GM21447 (cell line): ENCODE measurements around the gene VAPB.

Source experiments
- ATAC-seq: cut with Tn5 transposase; IDR thresholded peaks from one replicate; pipeline ENCODE4 v1.9.1; 2021; ENCODE audit not compliant: unreplicated experiment

VAPB gene

DNA sequence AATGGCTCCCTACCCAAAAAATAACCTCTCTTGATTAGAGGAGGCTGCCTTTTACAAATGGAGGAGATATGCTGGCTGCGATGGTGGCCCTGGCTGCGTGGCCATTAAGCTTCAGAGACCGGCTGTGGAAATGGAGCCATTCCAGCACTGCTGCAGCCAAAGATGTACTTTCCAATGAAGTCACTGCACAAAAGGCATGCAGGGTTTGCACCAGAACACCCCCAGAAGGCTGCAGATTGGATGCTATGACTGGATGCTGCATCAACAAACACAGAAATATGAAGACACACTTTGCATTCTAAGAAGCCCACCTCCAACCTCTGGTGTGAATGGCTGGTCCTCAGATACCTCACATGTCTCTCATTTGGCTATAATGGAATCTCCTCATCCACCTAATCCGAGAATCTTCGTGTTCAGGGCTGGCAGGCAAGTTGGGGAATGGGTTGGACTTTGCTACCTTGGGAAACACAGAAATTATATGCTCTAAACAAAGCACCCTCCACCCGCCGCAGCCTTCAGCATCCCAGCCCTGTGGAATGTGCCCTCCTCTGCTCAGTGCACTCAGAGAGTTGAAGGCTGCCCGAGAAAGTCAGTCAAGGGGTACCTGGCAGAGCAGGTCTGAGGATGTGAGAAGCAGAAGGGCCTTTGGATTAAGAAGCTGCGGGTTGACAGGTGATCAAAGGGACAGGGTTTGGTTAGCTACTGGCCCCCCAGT is 90.9 kb downstream of the VAPB start:
- ATAC-seq = no peak

DNA sequence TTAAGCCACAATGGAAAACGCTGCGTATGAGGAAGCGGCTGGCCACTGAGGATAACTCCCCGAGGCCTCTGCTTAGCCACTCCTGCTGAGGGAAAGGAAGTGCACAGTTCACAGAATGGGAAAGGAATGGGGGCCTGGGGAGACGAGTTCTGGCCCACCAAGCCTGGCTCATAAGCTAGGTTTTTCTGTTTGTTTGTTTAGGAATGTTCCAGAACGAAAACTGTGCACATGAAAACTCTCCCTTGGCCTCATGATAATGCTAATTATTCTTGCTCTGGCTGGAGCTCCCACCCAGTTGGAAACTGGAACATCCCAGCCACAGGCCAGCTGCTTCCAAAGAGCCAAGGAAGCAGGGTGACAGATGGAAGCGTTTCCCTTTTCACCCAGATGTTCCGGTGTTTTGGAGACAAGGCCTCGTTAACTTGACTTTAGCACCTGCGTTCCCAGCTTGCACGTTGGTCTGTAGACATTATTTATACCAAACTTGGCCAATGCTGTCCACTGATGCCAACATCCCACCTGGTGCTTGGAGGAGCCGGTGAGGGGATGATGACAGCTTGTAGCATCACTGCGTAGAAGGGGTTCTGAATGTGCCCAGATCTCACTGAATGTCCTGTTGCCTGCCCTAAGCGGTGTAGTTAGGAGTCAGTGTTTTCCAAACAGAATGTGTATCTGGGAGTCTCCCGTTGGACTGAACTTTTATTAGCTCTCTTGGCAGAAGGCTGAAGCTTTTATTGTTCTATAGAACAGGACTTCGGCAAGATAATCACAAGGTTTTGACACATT is 91.7 kb downstream of the VAPB start:
- ATAC-seq = no peak

- ATAC-seq = no peak
Observed at GRCh38 chr20:58481481-58482021, 92.5 kb downstream of the VAPB start.

DNA sequence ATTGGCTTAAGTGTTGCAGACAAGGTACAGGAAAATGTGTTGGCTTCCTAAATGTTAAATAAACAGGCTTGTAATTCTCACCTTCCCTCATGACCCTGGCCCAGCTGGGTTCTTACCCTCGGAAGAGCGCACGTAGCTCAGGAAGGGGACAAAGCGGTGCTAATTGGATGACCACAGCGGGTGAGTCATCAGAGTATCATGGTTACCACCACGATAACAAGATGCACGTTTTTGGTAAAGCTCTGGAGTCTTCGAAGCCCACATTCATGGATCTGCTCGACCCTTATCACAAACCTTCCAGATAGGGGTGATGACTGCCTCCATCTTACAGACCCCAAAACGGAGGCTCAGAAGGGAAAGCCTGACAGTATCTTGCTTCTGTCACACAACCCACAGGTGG is 93.4 kb downstream of the VAPB start:
- no peak for ATAC-seq

GRCh38 chr20:58483051-58483450 is 94.0 kb downstream of the VAPB start:
- no peak for ATAC-seq

- ATAC-seq = no peak
Observed at GRCh38 chr20:58483470-58483869, 94.4 kb downstream of the VAPB start.

DNA sequence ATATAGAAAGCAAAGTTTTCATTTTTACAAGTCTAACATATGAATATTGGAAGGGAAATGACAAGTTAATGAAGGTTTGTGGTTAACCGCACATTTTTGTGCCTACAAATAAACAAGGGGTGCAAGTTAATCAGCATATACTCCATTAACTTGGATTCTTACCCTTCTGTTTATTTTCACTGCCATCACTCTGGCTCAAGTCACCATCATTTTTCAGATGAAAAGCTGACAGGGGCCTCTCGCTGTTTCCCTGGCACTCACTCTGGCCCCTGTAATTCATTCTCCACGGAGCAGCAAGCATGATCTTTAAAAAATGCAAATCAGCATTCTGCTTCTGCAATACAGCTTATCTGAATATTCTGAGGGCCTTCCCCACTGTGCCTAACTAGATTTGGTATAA is 96.4 kb downstream of the VAPB start:
- ATAC-seq = no peak

GRCh38 chr20:58486207-58486606 is 97.2 kb downstream of the VAPB start:
- no peak for ATAC-seq

DNA sequence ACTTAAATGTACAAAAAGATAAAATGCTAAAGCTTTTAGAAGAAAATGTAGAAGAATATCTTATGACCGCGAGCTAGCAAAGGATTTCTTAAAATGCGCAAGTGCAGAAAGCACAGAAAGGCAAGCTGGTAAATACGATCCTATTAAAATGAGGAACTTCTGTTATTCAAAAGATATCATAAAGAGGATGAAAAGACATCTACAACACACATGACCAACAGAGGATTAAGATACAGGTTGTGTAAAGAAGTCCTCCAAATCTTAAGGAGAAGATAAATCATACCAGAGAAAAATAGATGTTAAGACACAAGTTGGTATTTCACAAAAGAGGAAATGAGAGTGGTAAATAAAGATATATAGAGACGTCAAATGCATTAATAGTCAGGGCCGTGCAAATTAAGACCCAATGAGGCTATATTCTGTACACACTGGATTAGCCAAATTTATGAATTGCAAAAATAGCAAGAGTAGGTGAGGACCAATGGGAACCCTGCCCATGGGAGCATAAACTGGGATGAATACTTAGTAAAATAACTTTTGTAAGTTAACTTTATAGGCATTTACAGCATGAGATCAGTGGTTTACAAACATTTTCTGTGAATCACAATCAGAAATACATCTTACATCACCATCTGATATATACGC is 103.2 kb downstream of the VAPB start:
- no peak for ATAC-seq

DNA sequence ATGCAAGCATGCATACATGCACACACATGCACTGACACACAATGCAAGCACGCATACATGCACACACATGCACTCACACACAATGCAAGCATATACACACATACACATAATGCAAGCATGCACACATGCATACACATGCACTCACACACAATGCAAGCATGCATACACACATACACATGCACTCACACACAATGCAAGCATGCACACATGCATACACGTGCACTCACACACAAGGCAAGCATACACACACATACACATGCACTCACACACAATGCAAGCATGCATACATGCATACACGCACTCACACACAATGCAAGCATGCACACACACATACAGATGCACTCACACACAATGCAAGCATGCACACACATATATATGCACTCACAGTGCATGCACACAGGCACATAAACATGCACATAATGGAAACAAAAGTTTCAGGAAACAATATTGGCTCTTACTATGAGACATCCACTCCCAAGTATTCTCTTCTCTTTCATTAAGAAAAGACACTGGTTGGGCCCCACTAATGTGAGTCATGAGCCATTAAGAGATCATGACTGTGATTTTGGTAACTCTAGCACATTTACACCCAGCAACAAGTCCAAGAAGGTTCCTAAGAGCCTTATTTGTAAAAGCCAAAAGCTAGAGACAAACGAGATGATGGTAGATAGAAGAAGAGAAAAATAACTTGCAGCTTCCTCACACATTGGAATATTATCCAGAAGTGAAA is 103.9 kb downstream of the VAPB start:
- no peak for ATAC-seq

DNA sequence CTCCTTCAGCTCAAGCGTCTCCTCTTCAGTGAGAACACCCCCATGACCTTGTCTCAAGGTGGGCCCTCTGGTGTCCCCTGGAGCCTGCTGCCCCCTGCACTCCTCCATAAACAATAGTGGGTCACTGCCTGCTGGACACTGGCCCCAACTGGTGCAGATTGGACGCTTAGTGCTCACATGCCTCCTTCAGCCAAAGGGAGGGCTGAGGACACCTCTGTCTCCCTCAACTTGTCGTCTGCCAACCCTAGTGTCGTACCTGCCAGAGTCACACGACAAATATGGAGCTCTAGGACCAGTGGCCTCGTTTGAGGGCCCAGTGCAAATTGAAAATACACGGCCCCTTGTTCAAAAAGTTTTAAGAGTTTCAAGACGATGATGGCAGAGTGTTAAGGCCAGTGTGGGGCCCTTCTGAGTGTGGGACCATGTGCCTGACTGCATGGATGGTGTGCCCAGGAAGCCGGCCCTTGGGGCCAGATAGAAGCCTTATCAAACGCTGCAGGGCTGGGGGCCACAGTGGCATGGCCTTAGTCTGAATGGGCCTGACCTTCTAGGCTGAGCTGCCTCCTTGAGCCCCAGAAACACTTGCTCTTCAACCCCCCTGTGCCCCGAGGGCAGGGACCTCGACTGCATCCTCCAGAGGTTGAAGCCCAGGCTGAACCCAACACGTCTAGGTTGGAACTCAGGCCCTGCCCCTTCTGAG is 106.0 kb downstream of the VAPB start:
- no peak for ATAC-seq

- ATAC-seq = no peak
Observed at GRCh38 chr20:58495623-58496428, 106.8 kb downstream of the VAPB start.

DNA sequence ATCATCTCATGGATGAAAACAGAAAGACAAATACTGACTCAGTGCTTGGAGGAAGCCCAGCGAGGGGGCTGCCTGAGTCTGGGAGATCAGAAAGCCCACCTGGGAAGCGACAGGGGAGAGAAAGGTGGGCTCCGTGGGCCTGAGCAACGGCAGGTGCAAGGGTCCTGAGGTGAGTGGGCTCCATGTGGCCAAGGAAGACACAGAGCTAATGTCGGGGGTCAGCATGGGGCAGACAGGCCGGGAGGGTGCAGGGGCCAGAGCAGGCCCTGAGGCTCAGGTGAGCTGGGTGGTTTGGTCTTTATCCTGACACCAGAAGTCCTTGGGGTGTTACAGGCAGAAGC is 107.4 kb downstream of the VAPB start:
- no peak for ATAC-seq

DNA sequence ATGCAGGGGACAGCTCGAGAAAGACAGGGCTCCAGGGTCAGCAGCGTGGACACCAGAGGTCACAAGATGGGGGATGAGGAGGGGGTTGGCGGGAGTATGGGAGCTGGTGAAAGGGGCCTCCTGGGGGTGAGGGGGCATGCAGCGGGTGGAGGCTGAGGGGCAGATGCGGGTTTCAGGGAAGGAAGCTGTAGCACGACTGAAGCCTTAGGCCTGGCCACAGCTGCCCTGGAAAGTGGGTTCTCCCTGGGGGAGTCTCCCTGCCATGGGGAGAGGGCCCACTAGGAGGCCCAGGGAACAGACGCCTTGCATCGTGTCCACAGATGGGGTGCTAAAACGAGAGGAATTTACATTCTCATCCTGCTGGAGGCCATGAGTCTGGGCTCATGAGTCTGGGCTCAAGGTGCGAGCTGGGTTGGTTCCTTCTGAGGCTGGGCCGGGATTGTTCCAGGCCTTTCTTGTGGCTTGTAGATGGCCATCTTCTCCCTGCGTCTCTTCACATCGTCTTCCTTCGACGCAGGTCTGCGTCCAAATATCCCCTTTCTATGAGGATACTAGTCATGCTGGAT is 108.1 kb downstream of the VAPB start:
- ATAC-seq = no peak

DNA sequence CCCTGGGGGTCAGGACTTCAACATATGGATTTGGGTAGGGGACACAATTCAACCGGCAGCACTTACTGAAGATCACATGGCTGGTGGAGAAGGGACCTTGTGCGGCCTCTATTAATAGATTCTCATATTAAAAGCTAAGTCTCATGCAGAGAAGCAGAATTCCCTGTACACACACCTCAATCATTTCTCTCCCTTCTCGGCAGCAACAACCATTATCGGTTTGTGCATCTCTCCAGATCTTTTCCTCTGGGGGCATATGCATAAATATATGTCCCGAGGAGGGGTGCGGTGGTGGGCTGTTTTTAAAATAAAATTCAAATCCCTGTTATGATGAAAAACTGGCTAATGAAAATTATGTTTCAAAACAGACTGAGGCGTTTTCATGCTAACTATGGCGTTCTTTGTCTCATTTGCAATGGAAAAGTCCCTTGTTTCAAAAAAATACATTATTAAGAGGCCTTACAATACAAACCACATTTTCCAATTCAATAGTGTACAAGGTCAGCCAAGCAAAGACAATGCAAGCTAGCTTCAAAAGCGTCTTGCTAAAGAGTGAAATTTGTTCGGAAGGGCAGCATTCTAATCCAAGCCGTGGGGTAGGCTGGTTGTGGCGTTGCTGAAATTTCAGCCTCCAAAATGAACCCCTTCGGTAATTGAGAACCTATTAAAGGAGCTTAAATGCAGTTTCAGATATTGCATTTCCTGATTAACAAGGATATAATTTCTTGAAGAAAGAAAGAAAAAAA is 108.9 kb downstream of the VAPB start:
- ATAC-seq = no peak

GRCh38 chr20:58498470-58499068 is 109.5 kb downstream of the VAPB start:
- no peak for ATAC-seq

DNA sequence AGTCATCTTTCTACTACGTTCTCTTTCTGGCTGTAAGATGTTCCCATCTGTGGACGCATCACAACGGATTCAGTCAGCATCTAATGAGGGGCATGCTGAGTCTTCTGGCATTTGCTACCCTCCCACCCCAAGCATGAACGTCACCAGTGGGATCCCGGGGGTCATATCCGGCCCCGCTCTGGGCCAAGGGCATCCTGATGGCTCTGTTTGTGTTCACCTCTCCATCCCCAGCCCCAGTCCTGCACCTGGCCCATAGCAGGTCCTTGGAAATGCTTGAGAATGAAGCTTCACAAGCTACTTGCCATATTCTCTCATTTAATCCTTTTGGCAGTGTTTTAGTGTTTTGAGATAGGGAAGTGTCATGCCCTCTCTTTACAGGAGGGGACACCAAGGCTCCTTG is 111.2 kb downstream of the VAPB start:
- ATAC-seq = no peak
